GM19467 (cell line): ENCODE data around the gene MYO9B.

Source experiments
- ATAC-seq: cut with Tn5 transposase; IDR thresholded peaks from one replicate; pipeline ENCODE4 v1.9.1; 2021; ENCODE audit warnings: mild to moderate bottlenecking, moderate library complexity; ENCODE audit not compliant: unreplicated experiment

MYO9B gene

GRCh38 chr19:17256130-17256529 lies 180.6 kb downstream of the MYO9B start:
- ATAC-seq = no peak

GRCh38 chr19:17259118-17259780 lies 183.7 kb downstream of the MYO9B start:
- ATAC-seq = no peak

GRCh38 chr19:17259934-17260333 lies 184.4 kb downstream of the MYO9B start:
- no peak for ATAC-seq

- ATAC-seq = peak; percentile 79
These were observed 185.3 kb downstream of the MYO9B start for GRCh38 chr19:17260842-17261325.

DNA sequence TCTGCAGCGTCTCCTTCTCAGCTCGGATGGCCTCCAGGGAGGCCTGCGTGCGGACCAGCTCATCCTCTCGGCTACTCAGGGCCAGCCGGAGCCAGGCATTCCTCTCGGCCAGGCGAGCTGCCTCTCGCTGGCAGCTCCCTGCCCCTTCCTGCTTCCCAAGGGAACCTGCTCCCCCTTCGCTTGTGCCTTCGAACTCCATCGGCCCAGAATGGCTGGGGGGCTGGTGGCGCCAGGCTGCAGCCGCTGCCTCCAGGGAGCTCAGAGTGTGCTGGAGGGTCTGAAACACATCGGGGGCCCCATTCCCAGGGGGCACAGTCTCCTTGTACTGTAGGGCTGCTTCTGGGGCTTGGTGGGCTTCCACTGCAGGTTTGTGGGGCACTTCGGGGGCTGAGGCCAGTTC lies 187.0 kb downstream of the MYO9B start:
- no peak for ATAC-seq
